ENCODE data around the gene WDFY3.

Gene WDFY3

GRCh38 chr4:84907145-84907544 lies 59.3 kb downstream of the WDFY3 start:
- no peak for DNase-seq

GRCh38 chr4:84905646-84906045 lies 60.8 kb downstream of the WDFY3 start:
- no peak for DNase-seq

GRCh38 chr4:84901740-84902281 lies 64.7 kb downstream of the WDFY3 start:
- no peak for DNase-seq

GRCh38 chr4:84901173-84901572 lies 65.3 kb downstream of the WDFY3 start:
- no peak for DNase-seq

- DNase-seq, result no peak
These were observed 66.9 kb downstream of the WDFY3 start for GRCh38 chr4:84899616-84900015.

DNA sequence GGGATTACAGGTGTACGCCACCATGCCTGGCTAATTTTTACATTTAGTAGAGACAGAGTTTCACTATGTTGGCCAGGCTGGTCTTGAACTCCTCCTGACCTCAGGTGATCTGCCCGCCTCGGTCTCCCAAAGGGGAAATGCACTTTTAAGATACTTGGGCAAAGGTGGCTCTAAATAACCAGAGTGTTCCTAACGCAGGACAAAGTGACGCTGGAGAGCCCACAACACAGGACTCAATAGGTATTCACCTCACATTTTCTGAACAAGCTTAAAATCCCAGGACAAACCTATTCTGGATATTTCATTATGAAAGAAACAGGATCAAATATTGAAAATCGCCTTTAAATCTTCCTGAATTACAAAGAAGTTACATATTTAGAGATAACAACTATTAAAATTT lies 69.0 kb downstream of the WDFY3 start:
- no peak for DNase-seq

GRCh38 chr4:84895283-84895682 lies 71.2 kb downstream of the WDFY3 start:
- no peak for DNase-seq

DNA sequence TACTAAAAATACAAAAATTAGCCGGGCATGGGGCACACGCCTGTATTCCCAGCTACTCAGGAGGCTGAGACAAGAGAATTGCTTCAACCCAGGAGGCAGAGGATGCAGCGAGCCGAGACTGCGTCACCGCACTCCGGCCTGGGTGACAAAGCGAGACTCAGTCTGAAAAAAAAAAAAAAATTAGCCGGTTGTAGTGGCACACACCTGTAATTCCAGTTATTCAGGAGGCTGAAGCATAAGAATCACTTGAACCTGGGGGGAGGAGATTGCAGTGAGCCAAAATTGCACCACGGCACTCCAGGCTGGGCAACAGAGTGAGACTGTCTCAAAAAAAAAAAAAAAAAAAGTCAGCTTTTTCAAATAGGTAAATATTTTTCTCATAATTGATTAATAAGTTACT lies 71.9 kb downstream of the WDFY3 start:
- no peak for DNase-seq

DNA sequence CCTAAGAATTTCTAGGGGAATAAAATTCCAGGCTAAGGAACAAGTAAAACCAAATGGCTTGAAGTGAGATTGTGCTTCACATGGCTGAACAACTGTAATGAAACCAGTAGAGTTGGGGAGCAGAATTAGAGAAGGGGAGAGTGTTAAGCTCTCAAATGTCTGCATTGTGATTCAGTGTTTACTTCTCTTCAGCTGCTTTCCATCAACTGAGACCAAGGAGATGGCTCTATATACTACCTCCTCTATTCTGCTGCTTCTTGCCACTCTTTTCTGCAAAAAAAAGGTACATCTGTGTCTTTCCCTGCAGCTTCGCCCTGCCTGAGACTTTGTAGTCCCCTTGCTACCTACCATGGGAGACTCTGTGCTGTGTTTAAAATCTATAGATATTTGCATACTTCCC lies 73.5 kb downstream of the WDFY3 start:
- DNase-seq, result no peak

- DNase-seq, result no peak
These were observed 78.7 kb downstream of the WDFY3 start for GRCh38 chr4:84887824-84888223.

GRCh38 chr4:84879651-84880200 lies 86.8 kb downstream of the WDFY3 start:
- no peak for DNase-seq

DNA sequence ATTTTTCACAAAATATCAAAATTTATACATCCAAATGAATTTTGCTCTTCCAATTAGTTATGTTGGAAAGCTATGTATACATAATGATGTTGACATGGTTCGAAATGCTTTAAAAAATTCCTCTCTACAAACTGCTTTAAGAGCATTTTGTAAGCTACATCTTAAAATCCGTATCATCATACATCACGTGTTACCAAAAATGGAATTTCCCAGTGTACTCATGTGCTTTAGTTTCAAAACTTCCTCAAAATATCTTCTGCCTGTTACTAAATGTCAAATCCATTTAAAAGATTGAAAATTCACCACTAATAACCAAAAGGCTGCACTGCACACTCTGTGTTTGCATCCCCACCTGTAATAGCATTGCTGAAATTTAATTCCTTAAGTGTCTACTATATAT lies 87.9 kb downstream of the WDFY3 start:
- no peak for DNase-seq

- DNase-seq, result no peak
These were observed 88.4 kb downstream of the WDFY3 start for GRCh38 chr4:84878090-84878489.

- DNase-seq, result no peak
These were observed 89.2 kb downstream of the WDFY3 start for GRCh38 chr4:84877051-84877833.

- no peak for DNase-seq
These were observed 90.7 kb downstream of the WDFY3 start for GRCh38 chr4:84875636-84876371.

GRCh38 chr4:84874619-84875018 lies 91.9 kb downstream of the WDFY3 start:
- DNase-seq, result no peak

GRCh38 chr4:84870398-84871163 lies 95.9 kb downstream of the WDFY3 start:
- no peak for DNase-seq

GRCh38 chr4:84866295-84866694 lies 100.2 kb downstream of the WDFY3 start:
- DNase-seq, result no peak

DNA sequence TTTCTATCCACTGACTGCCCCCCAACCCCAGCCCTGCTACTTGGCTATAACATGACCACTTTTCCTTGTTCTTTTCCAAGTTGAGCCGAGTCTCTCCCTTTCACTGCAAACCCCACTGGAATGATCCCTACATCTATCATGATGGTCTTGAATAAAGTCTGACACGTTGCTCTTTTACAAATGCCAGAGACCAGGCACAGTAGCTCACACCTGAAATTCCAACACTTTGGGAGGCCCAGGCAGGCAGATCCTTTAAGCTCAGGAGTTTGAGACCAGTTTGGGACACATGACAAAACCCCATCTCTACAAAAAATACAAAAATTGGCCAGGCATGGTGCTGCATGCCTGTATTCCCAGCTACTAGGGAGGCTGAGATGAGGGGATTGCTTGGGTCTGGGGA lies 100.9 kb downstream of the WDFY3 start:
- DNase-seq, result no peak

GRCh38 chr4:84862064-84862463 lies 104.4 kb downstream of the WDFY3 start:
- no peak for DNase-seq

DNA sequence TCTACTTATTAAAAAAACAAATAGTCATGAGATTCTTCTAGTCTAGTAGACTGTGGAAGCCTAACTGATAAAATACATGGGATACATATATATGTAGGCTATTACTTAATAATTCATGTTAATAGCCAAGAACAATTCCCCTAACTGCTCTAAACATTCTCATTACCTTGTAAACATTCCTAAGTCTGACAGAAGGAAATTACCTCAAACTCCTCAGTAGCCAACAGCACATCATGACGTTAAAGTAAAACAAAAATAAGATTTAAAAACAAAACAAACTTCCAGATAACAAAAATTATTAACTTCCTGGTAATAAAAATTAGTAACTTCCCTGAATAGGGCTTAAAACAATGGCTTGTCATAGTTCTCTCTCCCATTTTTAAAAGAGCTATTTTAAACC lies 109.2 kb downstream of the WDFY3 start:
- DNase-seq, result no peak

DNA sequence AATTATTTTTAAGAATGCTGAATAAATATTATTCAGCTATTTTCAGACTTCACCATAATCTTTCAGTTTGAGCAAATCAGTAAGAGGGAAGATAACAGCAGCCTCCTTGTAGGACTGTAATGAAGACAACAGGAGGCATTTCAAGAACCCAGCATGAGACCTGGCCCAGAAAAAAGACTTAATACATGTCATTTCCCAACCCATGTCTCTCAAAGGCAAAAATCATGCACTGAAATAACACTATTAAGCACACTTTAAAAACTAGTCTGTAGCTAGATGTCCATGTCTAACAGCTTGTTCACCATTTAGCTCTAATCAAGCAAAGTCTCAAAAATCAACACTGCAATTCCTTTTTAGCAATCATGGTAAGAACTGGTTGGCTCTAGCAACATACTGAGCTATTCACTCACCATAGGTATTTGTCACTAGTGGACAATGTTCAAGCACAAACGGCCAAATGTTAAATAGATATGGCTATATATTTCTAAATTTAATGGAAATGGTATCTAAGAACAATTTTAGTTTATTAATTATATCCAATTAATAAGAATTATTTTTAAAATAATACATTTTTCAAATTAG lies 109.9 kb downstream of the WDFY3 start:
- no peak for DNase-seq

GRCh38 chr4:84855774-84856173 lies 110.7 kb downstream of the WDFY3 start:
- no peak for DNase-seq
